Prostate gland (tissue), 2 donors: ENCODE data around the gene PSMB8.

ENCODE experiments used
- CTCF ChIP-seq, 4 experiments: fragments of 200-600 bp in 2 of 4; fragments of 450-650 bp in 2 of 4; sonication (generic) in 2 of 4; IDR thresholded peaks; 1 replicate in 3 of 4; 2 replicates in 1 of 4; pipeline ENCODE4 v1.5.1; 2016 to 2019; ENCODE audit warnings: antibody characterized with exemption in 4 of 4, mild to moderate bottlenecking in 2 of 4, moderate library complexity in 2 of 4
- POLR2AphosphoS5 ChIP-seq: sonication (generic); formaldehyde crosslinking; IDR thresholded peaks from one replicate; pipeline ENCODE4 v1.6.1; 2017; ENCODE audit warnings: antibody characterized with exemption

- TF ChIP-seq CTCF (IDR thresholded peaks at IDR 0.05) (no peak), POLR2AphosphoS5 (no peak)
Observed at GRCh38 chr6:32889533-32889932, 45.7 kb upstream of the PSMB8 start.
